Left lung (tissue), 10 donors: ENCODE results near the gene MREG. TPM values are rescaled to one million over a fixed set of nuclear protein-coding genes. Genes with fewer than 3 reads are reported as not detected.

Experiments
- ATAC-seq: fragments of 200-7000 bp; cut with Tn5 transposase; one replicate; pipeline ENCODE4 v1.9.1; 2020; ENCODE audit warnings: moderate library complexity
- DNase-seq, 4 donors: peaks; one replicate each; pipeline ENCODE4 v3.0.0-alpha.2; 2013 to 2020
- H3K27ac ChIP-seq, 2 donors: fragments of 200-600 bp; sonication (generic) in 1 of 2; one replicate each; pipeline versions ENCODE4 v1.5.0 to v1.8.0; 2020 to 2021
- H3K27me3 ChIP-seq, 2 donors: fragments of 200-600 bp; sonication (generic) in 1 of 2; one replicate each; pipeline versions ENCODE4 v1.5.0 to v1.8.0; 2020 to 2021
- H3K36me3 ChIP-seq, 2 donors: fragments of 200-600 bp; sonication (generic) in 1 of 2; one replicate each; pipeline versions ENCODE4 v1.5.0 to v1.8.0; 2020 to 2021
- H3K4me1 ChIP-seq, 2 donors: fragments of 200-600 bp; one replicate each; pipeline ENCODE4 v1.8.0; 2021
- H3K4me3 ChIP-seq, 2 donors: fragments of 200-600 bp; sonication (generic) in 1 of 2; one replicate each; pipeline versions ENCODE4 v1.5.0 to v1.8.0; 2020 to 2021; ENCODE audit warnings: mild to moderate bottlenecking in 1 of 2
- H3K9me3 ChIP-seq, 2 donors: fragments of 200-600 bp; sonication (generic) in 1 of 2; one replicate each; pipeline versions ENCODE4 v1.5.0 to v1.8.0; 2020 to 2021
- CTCF ChIP-seq, 2 donors: fragments of 200-600 bp; sonication (generic) in 1 of 2; IDR thresholded peaks; one replicate each; pipeline versions ENCODE4 v1.5.0 to v1.8.0; 2021; ENCODE audit warnings: antibody characterized with exemption in 2 of 2
- intact Hi-C, 2 donors: fragments of 100-400 bp; cut with DNase I; formaldehyde crosslinking; loops; one replicate each; pipeline versions ENCODE4 v1.11.2 to v1.14.2; 2022
- polyA plus RNA-seq, 6 donors: library from polyadenylated mRNA; unstranded; fragments of 120-200 nt; gene quantifications; one replicate each; pipeline ENCODE4 v1.2.1, GENCODE V29; 2013; ENCODE audit not compliant: insufficient read length in 6 of 6
- total RNA-seq, 2 donors: library from RNA; stranded (reverse); fragmentation: NEBNext Ultra II Directional; extraction: Animal tissue kit (Norgen Biotek cat#: 25700); gene quantifications; one replicate each; pipeline ENCODE4 v1.2.1, GENCODE V29; 2021
- donor health status: DM: no; HTN: yes; CAD: no.
- donor health status: DM: no; HTN: no; CAD: no.

MREG gene
- total and polyA plus RNA-seq, 8 donors = 12.0 to 17.1 (median 15.0) TPM

GRCh38 chr2:216044883-216045486 lies 31.6 kb upstream of the MREG start:
- peak; percentile 19 for ATAC-seq
- Histone ChIP-seq H3K4me3 (no peak overlapping the region), H3K9me3 (no peaks in the 10 kb centered on the region), H3K27me3 (no peaks in the 10 kb centered on the region), H3K4me1 (no peaks in the 10 kb centered on the region), H3K36me3 (peaks cover 0 to 65% of the 10 kb centered on the region in 2 donors), H3K27ac (no peak overlapping the region)
- intact Hi-C loops = no loop called here
- DNase-seq = no peak
- no peak for TF ChIP-seq CTCF (IDR thresholded peaks at IDR 0.05)

GRCh38 chr2:216043949-216044348 lies 30.6 kb upstream of the MREG start:
- DNase-seq (no peak), ATAC-seq (no peak)
- H3K36me3 ChIP-seq = peaks cover 0 to 67% of the 10 kb centered on the region in 2 donors
- no peaks in the 10 kb centered on the region for H3K9me3 ChIP-seq
- intact Hi-C loops = no loop called here
- no peaks in the 10 kb centered on the region for H3K4me1 ChIP-seq
- no peak overlapping the region for H3K4me3 ChIP-seq
- H3K27me3 ChIP-seq = no peaks in the 10 kb centered on the region
- TF ChIP-seq CTCF (IDR thresholded peaks at IDR 0.05) = no peak
- H3K27ac ChIP-seq = no peak overlapping the region

GRCh38 chr2:216041438-216041837 lies 28.1 kb upstream of the MREG start:
- H3K27ac ChIP-seq = no peak overlapping the region
- intact Hi-C loops = no loop called here
- no peaks in the 10 kb centered on the region for H3K27me3 ChIP-seq
- DNase-seq (no peak), ATAC-seq (no peak)
- peaks cover 0 to 48% of the 10 kb centered on the region in 2 donors for H3K36me3 ChIP-seq
- TF ChIP-seq CTCF (IDR thresholded peaks at IDR 0.05) = no peak
- no peaks in the 10 kb centered on the region for H3K4me1 ChIP-seq
- H3K9me3 ChIP-seq = no peaks in the 10 kb centered on the region
- no peak overlapping the region for H3K4me3 ChIP-seq

- Histone ChIP-seq H3K4me3 (no peak overlapping the region), H3K36me3 (peaks cover 0 to 55% of the 10 kb centered on the region in 2 donors), H3K27me3 (no peaks in the 10 kb centered on the region), H3K27ac (no peak overlapping the region), H3K9me3 (no peaks in the 10 kb centered on the region), H3K4me1 (no peaks in the 10 kb centered on the region)
- TF ChIP-seq CTCF (IDR thresholded peaks at IDR 0.05) = no peak
- ATAC-seq (no peak), DNase-seq (no peak)
- intact Hi-C loops = no loop called here
These were observed 26.6 kb upstream of the MREG start for GRCh38 chr2:216039918-216040317.

- peak; percentile 92 for ATAC-seq
- intact Hi-C loops = no loop called here
- no peak overlapping the region for H3K4me3 ChIP-seq
These were observed 20.7 kb upstream of the MREG start for GRCh38 chr2:216034065-216034464.

More at GRCh38 chr2:216034065-216034464, 20.7 kb upstream of the MREG start:
- Histone ChIP-seq H3K36me3 (peaks cover 0 to 27% of the 10 kb centered on the region in 2 donors), H3K27me3 (no peaks in the 10 kb centered on the region), H3K27ac (no peak overlapping the region), H3K9me3 (no peaks in the 10 kb centered on the region), H3K4me1 (peaks cover 0 to 5% of the 10 kb centered on the region in 2 donors)
- peak; percentile 87 to 94 for TF ChIP-seq CTCF (IDR thresholded peaks at IDR 0.05)
- DNase-seq = peak in 3 of 4 donors; percentile 33 to 48 (median 46)
